ENCODE results near the gene SPATA31A7. TPM values are rescaled to one million over a fixed set of nuclear protein-coding genes. Genes with fewer than 3 reads are reported as not detected.
"Not testable (repeated sequence)": the region's sequence is repeated elsewhere in the genome, so short reads cannot be mapped to it uniquely, and the experiment has no call there.

Gene SPATA31A7
- total RNA-seq (2011; cell fraction: chromatin; rRNA removed; ENCODE audit: low replicate concordance), result 0.14 TPM in 1 of 2 replicates, not detected in the other
- not detected in 2 replicates for total RNA-seq (2011; cell fraction: nucleolus; rRNA removed)
- total RNA-seq (2011; cell fraction: nucleoplasm; rRNA removed), result not detected in 2 replicates
- total RNA-seq (2014; rRNA removed), result not detected in 2 replicates
- total RNA-seq (2014; rRNA removed; fragmentation: Illumina TruSeq; extraction: Trizol), result not detected in 2 replicates
- total RNA-seq (2015; rRNA removed; fragmentation: Illumina TruSeq; extraction: Trizol), result not detected in 2 replicates
- total RNA-seq (2021), result 0.04 and 0.11 TPM in 2 replicates
- not detected in 2 replicates for polyA plus RNA-seq (2011; rRNA removed)
- polyA plus RNA-seq (2011; cell fraction: cytosol; rRNA removed), result 0.37 TPM in 1 of 2 replicates, not detected in the other
- 0.34 TPM in 1 of 2 replicates, not detected in the other for polyA plus RNA-seq (2011; cell fraction: nucleus; rRNA removed)
- polyA plus RNA-seq (2012), result 0.06 TPM in 1 of 2 replicates, not detected in the other
- polyA plus RNA-seq (2014; fragmentation: Illumina TruSeq; extraction: Trizol), result not detected in 2 replicates
- polyA plus RNA-seq (2014; fragmentation: Nextera tagmentation; extraction: Ambion mirVana), result under 1 TPM; 0.01 to 0.15 TPM
- polyA plus RNA-seq (2014; rRNA removed), result not detected in 2 replicates
- polyA minus RNA-seq (2011; rRNA and poly(A)+ RNA removed), result not detected in 2 replicates
- polyA minus RNA-seq (2011; cell fraction: cytosol; rRNA and poly(A)+ RNA removed), result not detected in 2 replicates
- polyA minus RNA-seq (2011; cell fraction: nucleus; rRNA and poly(A)+ RNA removed), result 0.13 TPM in 1 of 2 replicates, not detected in the other
- percentile 16 among the genes with signal in this experiment for Bru-seq, nascent RNA
- not detected for BruChase-seq, experiment 1, labeled RNA remaining after a 2-hour chase
- BruChase-seq, experiment 2, labeled RNA remaining after a 6-hour chase, result not detected
- long read RNA-seq, experiment 1, result 0 reads
- long read RNA-seq, experiment 2, result 0 reads
- long read RNA-seq, experiment 3, result 0 reads

DNA sequence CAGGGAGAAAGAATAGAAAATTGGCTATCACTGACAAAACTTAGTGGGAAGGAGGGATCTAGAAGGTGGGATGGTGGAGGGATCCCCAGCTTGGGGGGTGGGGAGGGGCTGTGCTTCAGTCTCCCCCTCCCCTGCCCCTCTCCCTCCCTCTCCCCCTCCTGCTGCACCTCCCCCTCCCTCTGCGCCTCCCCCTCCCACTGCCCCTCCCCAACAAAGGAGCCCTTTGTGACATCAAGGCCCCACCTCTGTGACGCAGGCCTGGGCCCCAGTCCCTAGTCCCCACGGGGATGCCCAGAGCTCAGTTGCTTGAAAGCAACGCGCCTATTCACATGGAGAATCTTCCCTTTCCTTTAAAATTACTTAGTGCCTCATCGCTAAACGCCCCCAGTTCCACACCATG lies at the start of gene SPATA31A7:
Gene SPATA31A7 (plus strand): TSS at position 301 of the 400 bp plus-strand sequence. CDS start 29 bp downstream, at position 330.
- BruUV-seq (replicated peaks); H3K4me2 ChIP-seq (ENCODE audit: insufficient read depth, low read length); H3K9me3 ChIP-seq (replicated peaks; ENCODE audit: control insufficient read depth, insufficient read depth, low read depth, low read length); H3K36me3 ChIP-seq (ENCODE audit: control insufficient read depth, insufficient read depth, low read length); H3K9ac ChIP-seq (ENCODE audit: insufficient read depth in 1 of 2, low read depth in 2 of 2, low read length in 2 of 2); H3K4me1 ChIP-seq (replicated peaks in 1 of 2; ENCODE audit: control insufficient read depth in 2 of 2, insufficient read depth in 2 of 2, low read length in 2 of 2); intact Hi-C loops (cut with micrococcal nuclease); in situ Hi-C loops (cut with MboI); H3K4me3 ChIP-seq; H3K79me2 ChIP-seq (ENCODE audit: control insufficient read depth, insufficient read depth, low read length); H2AFZ ChIP-seq (ENCODE audit: low read depth, low read length); H3K27me3 ChIP-seq (ENCODE audit: control insufficient read depth in 2 of 2, insufficient read depth in 2 of 2, low read length in 2 of 2); DNase-seq (ENCODE audit: extremely low read depth in 1 of 4, low spot score in 3 of 4); POLR2A ChIA-PET; H3K9me1 ChIP-seq (ENCODE audit: control insufficient read depth, insufficient read depth, low read length); H4K20me1 ChIP-seq (replicated peaks; ENCODE audit: control insufficient read depth, insufficient read depth, low read length); FAIRE-seq; H3K27ac ChIP-seq (ENCODE audit: extremely low read depth, low read depth, low read length); ATAC-seq; CTCF ChIA-PET (ENCODE audit: low intra/inter-chr PET ratio): not testable (repeated sequence)
- WGBS (ENCODE audit: insufficient coverage, low coverage, missing lambda C conversion rate), result no CpG with 5 or more reads among the region's 7 CpGs

DNA sequence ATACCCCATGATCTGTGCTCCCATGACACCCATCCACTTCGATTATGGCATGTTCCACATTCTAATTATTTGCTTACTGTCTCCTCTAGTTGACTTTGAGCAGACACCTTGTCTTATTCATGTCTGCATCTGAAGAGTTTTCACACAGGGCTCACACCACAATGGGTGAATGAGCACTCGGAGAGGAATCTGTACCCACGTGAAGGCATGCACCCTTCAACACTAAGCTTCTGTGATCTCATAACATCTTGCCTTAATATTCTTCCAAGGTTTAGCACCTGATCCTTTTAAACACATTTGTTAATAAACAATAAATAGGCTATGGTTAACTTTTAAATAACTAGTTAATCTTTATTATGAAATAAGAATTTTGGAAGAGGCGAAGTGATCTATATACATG lies 36.6 kb downstream of the SPATA31A7 start:
- H3K27ac ChIP-seq (ENCODE audit: extremely low read depth, low read depth, low read length); H4K20me1 ChIP-seq (replicated peaks; ENCODE audit: control insufficient read depth, insufficient read depth, low read length); H3K4me1 ChIP-seq (replicated peaks in 1 of 2; ENCODE audit: control insufficient read depth in 2 of 2, insufficient read depth in 2 of 2, low read length in 2 of 2); in situ Hi-C loops (cut with MboI); H3K9me3 ChIP-seq (replicated peaks; ENCODE audit: control insufficient read depth, insufficient read depth, low read depth, low read length); BruUV-seq (replicated peaks); H3K9me1 ChIP-seq (ENCODE audit: control insufficient read depth, insufficient read depth, low read length); POLR2A ChIA-PET; intact Hi-C loops (cut with micrococcal nuclease); DNase-seq (ENCODE audit: extremely low read depth in 1 of 4, low spot score in 3 of 4); H3K79me2 ChIP-seq (ENCODE audit: control insufficient read depth, insufficient read depth, low read length); CTCF ChIA-PET (ENCODE audit: low intra/inter-chr PET ratio); H3K27me3 ChIP-seq (ENCODE audit: control insufficient read depth in 2 of 2, insufficient read depth in 2 of 2, low read length in 2 of 2); H3K36me3 ChIP-seq (ENCODE audit: control insufficient read depth, insufficient read depth, low read length); ATAC-seq; H3K4me3 ChIP-seq; FAIRE-seq; H3K9ac ChIP-seq (ENCODE audit: insufficient read depth in 1 of 2, low read depth in 2 of 2, low read length in 2 of 2); H2AFZ ChIP-seq (ENCODE audit: low read depth, low read length); H3K4me2 ChIP-seq (ENCODE audit: insufficient read depth, low read length): not testable (repeated sequence)
- whole genome bisulfite sequencing (ENCODE audit: insufficient coverage, low coverage, missing lambda C conversion rate), result 0% methylated on average over 1 of the region's 4 CpGs

Small RNA genes within 50 kb of the gene (small RNA-seq; reads per million reads assigned to genes)
- not detected for gene BX005040.2

Measured in K562 (cell line).